Lower leg skin (tissue), 3 donors: ENCODE results near the gene ENTPD6.

Experiments
- CTCF ChIP-seq, 3 donors: fragments of 450-650 bp; IDR thresholded peaks; one replicate each; pipeline ENCODE4 v1.5.1; 2016; ENCODE audit warnings: antibody characterized with exemption in 3 of 3, mild to moderate bottlenecking in 3 of 3, moderate library complexity in 2 of 3
- POLR2A ChIP-seq, 2 donors: fragments of 450-650 bp; IDR thresholded peaks; one replicate each; pipeline ENCODE4 v1.6.1; 2016 to 2017; ENCODE audit warnings: antibody characterized with exemption in 2 of 2, mild to moderate bottlenecking in 1 of 2, moderate library complexity in 1 of 2

GRCh38 chr20:25222461-25223178 lies 27.1 kb downstream of the ENTPD6 start:
- TF ChIP-seq CTCF (IDR thresholded peaks at IDR 0.05): no peak
- TF ChIP-seq POLR2A (IDR thresholded peaks at IDR 0.05): no peak
